Fibroblast of skin of left biceps (primary cell): ENCODE data around the gene TMEM178A.
A peak's percentile ranks its signal among the peaks of the same experiment; 100 is the strongest.
"Not testable (repeated sequence)": the region's sequence is repeated elsewhere in the genome, so short reads cannot be mapped to it uniquely, and the experiment has no call there.

Experiments
- DNase-seq, 2 experiments: peaks; one replicate each; pipeline ENCODE4 v3.0.0-alpha.2; 2013; ENCODE audit warnings: low read depth in 2 of 2

The TMEM178A gene

DNA sequence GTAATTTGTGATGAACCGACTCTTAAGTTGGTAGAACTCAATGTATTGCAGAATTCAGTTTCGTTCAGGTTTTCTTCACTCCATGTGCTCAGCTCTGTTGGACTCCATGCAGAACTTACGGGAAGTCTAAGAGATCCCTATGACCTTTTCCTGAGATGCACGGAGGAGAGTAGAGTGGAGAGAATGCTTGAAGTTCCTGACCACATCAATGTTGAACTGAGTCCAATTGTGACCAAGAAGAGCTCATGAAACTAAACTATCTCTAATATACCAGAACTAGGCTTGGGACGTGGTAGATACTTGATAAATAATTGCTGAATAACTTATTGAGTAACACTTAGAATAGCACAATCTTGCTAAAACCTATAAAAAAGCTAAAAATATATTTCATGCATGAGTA, 47.2 kb downstream of the TMEM178A start:
- no peak for DNase-seq

DNA sequence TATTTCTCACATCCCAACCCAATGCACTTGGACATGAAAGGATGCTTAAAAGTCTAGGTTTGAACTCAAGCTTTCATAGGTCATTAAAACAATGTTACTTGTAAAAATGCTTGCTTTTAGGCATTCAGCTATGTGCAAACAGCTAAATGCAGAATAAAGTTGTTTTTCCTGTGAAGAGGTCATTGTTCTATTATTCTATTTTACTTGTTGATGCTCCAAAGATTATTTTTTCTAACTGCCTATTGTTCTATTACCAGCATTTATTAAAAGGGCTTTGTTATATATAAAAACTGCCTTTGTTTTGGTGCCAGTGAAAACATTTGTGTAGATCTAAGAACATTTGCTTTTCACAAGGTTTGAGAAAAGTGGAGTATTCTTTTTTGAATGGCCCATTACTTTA, 49.4 kb downstream of the TMEM178A start:
- DNase-seq: no peak

DNA sequence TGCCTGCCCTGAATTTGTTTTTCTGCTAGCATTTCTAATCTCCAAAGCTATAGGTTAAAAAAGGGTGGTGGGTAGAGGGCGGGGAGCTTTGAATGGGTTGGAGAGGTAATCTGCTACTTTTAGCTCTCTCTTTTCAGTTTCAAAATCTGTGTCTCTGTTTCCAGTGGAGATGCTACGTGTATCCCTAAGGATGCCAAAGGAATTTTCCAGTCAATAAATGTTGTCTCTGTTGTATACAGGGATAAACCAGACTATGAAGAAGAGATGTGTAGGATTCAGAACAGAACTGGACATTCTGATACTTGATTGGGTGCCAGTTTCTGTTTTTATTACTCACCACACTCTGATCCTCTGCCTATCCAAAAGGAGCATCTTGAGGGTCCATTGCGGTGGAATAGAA, 50.1 kb downstream of the TMEM178A start:
- DNase-seq: no peak

DNA sequence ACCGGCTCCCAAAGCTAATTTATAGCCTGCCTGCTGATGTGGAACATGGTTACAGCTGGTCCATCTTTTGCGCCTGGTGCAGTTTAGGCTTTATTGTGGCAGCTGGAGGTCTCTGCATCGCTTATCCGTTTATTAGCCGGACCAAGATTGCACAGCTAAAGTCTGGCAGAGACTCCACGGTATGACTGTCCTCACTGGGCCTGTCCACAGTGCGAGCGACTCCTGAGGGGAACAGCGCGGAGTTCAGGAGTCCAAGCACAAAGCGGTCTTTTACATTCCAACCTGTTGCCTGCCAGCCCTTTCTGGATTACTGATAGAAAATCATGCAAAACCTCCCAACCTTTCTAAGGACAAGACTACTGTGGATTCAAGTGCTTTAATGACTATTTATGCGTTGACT, 51.4 kb downstream of the TMEM178A start:
- no peak for DNase-seq

DNA sequence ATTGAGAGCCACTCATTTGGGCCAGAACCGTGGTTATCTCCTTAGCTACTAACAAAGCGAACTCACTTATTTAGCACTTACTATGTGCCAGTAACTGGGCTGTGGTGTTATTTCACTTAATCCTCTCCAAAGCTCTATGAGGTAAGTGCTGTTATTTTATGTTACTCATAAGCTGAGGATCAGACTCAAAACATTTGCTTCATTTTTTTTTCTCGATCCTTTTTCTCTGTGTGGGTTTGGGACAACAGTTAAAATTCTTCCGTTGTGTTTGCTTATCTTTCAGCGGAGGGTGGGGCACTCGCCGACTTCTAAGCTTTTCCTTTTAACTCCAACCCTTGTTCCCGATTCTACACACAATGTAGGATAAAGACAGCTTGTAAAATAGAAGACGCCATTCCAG, 52.8 kb downstream of the TMEM178A start:
- no peak for DNase-seq

DNA sequence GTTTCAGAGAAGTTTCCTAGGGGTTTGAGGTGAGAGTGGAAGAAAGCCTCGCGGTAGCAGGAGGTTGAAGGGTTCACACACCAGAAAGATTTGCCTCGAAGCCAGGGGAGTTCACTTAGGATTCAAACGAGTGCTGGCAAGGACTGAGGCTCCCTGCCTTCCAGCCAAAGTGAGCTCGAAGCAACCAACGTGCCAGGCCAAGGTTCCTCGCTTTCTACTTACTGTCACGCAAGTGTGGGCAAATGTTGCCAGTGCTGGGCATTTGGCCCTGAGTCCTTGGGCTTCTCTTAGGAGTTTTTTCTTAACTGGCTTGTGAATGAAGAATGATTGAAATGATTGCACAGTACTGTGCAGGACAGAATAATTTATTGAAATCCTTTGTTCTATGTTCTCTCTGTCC, 53.6 kb downstream of the TMEM178A start:
- DNase-seq: no peak

DNA sequence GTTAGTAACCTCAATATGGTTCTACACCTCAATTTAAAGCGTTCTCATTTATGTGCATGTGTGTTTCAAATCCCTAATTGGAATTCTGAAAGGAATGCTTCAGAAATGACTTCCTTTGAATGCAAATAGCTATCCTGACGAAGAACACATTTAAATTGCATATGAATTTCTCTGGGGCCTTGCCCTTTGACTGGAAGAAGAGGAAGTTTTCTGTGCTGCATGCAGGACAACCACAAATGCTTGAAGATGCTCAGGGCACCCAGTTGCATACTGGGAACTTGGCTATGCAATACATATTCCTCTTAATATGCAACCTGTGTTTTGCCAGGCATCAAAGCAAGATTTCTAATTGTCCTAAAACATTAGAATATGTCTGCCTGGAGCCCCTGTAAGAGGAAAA, 55.3 kb downstream of the TMEM178A start:
- no peak for DNase-seq

DNA sequence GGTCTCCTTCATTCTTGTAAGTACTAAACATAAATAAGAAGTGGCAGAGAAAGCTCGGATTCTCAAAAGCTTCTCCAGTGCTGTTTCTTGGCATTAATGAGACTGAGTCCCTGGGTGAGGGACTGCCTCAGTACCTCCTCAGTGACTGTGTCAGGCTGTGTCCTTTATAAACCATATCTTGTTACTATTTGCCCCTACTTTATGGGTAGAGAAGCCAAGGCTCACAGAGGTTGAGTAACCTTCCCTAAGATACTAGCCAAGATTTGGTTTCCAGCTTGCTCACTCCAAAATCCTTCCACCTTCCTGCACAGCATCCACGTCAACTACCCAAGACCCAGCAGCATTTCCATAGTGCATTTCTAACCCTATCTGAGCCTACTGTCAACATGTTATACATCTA, 57.8 kb downstream of the TMEM178A start:
- no peak for DNase-seq

DNA sequence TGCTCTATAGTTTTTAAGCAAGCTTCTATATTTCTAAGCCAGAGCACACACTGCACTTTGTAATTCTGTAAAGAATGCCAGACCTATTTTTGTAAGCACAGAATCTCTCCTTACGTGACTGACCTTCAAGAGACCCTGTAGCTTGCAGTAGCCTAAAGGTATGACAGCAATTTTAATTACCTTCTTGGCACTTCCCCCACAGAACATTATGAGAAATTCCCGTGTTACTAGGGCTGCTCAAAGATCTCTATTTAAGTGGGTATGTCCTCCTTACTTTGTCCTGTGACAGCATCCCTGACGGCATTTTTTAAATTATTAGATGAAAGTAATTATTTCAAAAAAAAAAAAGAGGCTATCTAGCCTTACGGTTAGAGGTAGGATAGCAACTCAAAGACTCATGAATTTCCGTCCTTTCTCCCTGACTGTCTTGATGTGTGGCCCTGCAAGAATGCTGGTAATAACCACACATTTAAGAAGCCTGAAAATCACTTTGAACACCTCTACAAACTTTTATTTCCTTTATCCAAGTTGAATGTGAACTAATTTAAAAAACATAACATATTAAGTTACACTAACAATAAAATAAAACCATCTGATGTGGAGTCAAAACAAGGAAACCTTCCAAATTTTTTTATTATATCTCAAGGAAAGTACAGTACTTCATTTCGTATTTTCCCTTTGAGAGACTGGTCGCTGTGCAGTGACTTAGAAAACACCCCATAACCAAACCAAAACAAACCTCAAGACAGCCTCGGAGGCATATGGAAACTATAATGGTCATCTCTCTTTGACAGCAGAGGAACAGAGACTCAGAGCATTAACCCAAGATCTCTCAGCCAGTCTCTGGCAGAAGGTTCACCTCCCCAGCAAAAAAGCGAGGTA, 58.5 kb downstream of the TMEM178A start:
- no peak for DNase-seq

DNA sequence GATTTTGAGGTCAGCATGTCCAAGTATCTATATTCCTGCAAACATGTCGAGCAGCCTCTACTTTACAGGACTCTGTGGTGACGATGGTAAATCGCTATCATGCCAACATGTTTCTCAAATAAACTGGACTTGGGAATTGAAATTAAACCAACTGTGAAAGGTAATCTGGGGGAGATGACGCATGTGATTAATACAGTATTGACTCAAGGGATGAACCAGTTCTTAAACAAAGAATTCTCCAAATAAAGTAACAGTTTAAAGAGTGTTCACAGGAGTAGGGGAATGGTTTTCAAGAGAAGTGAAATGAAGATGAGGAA, 59.1 kb downstream of the TMEM178A start:
- no peak for DNase-seq

DNA sequence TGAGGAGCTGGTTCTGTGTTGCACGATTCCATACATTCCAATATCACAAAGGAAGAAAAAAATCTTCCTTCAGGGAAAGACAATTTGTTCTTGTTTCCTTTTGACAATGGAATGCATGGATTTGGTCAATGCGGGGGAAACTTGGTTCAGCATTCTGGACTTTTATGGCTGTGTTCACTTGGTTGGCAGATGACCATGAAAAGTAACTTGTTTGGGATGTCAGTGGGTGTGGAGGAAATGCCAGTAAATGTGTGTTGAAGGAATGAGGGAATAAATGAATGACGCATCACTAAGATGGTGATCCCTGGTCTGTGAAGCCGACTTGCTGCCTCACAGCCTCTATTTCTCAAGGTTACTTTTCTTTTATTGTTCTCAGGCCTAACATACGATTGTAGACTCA, 59.7 kb downstream of the TMEM178A start:
- peak in 1 of 2 experiments; percentile 44 for DNase-seq

DNA sequence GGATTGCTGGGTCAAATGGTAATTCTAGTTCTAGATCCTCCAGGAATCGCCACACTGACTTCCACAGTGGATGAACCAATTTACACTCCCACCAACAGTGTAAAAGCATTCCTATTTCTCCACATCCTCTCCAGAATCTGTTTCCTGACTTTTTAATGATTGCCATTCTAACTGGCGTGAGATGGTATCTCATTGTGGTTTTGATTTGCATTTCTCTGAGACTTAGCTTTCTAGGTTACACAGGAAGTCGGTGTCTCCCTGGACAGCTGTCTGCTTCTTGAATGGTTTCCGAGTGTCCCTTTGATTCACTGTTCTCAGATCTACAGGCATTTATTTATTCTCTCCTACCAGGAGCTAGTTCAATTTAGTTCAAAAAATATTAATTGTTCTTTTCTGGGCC, 62.4 kb downstream of the TMEM178A start:
- not testable (repeated sequence) for DNase-seq

DNA sequence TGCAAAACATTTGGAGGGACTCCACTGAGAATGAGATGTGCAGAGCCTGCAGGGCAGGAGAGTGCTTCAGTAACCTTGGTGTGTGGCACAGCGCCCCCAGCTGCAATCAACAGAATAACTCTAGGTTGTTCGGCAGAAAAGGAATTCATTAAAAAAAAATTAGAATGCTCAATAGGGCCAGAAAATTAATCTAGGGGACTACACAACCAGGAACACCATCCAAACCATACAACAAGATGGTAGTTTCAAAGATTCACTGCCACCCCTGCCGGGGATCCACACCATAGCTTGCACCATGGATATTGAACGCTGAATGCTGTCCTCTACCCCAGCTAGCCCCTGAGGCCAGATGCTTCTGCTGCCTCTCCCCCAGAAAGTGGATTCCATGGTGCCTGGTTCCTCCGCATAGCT, 63.2 kb downstream of the TMEM178A start:
- no peak for DNase-seq

DNA sequence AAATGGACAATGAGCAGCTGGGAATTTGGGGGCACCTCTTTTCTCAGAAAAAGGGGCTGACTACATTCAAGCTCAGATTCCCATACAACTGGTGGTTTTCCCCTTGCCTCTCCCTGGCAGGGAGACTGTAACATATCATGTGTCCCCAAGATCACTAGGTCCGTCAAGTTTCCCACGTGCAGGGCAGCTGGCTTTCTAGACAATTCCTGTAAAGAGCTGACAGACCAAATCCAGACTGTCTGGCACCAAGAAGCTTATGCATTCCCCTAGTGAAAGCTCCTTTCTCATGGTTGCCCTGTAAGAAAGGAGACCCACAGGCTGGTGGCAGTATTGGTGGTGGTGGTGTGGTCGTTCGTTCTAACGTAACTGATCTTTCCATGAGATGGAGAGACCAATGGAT, 64.6 kb downstream of the TMEM178A start:
- DNase-seq: no peak

DNA sequence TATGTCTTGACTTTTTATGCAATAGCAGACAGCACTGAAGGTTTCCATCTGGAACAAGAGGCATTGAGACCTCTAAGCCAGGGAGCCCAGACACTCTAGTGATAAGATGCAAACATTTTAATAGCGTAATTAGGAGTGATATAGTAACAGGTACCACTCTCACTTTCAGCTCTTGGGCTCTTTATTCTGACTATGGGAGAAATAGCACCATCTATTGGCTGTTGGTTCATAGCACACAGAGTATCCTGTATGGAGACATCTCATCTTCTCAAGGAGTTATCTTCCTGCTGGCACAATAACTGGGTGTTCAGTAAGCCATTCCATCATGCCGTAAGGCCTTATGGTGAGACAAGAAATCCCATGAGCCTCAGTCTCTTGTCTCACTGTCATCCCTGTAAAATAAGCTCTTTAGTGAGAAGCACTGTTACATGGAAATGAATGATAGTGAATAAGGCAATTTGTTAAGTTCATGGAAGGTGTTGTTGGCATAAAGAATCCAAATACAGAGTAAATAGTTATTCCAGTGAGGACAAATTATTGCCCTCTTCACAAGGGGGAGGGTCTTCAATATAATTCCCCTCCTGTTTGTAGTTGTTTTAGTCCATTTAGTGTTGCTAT, 65.1 kb downstream of the TMEM178A start:
- DNase-seq: no peak

DNA sequence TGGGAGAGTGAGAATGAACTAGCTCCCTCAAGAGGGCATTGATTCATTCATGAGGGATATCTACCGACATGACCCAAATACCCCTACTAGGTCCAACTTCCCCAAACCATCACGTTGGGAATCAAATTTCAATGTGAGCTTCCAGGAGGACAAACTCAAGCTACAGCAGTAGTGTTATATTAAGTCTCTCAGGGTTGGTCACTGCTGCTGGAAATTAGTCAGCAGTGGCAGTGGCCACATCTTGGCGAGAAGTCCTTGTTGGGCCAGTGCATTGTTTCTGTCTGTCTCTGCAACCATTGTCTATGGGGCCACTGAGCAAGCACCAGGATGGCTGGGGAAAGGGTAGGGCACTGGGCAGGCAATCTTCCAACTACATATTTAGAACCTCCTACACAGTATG, 65.8 kb downstream of the TMEM178A start:
- DNase-seq: no peak

DNA sequence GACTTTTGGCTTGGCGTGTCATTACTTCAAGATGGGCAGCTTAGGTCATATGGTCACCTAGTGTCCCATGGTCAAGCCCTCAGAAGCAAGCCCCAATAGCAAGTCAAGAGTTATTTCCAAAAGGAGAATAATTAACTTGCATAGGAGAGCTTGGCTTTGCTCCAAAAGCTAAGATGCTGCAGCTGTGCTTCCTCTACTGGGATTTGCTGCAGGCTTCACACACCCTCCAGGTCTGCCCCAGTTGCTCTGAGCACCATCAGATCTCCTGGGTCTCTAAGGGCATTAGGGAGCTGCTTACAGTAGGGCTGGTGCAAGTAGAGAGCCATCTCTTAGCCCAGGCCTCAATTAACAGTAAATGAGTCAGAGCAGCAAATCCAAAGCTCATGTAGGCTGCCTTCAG, 66.8 kb downstream of the TMEM178A start:
- no peak for DNase-seq

DNA sequence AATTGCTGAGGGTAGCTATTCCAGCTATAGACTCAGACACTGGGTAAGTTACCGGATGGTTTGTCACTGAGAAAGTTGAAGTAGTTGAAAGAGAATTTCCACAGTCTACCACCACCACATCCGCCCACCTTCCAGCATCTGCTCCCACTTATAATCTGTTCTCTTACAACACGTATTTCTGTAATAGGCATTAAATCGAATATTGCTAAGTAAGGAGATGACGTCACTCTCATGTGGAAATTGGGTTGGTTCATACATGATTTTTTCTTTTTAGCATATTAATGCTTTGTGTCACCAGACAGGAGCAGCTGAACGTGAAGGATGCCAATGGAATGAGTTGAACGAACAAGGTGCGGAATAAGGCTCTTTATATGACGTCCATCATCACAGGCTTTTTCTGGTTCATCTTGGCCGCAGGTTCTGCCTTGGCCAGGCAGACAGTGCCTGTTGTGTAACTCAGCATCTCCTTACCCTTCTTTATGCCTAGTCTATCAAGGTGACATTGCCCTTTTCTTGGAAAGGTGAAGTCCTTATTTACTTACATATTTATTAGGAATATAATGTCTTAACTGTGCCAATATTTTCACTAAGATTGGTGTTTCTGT, 67.5 kb downstream of the TMEM178A start:
- DNase-seq: peak in 1 of 2 experiments; percentile 54

DNA sequence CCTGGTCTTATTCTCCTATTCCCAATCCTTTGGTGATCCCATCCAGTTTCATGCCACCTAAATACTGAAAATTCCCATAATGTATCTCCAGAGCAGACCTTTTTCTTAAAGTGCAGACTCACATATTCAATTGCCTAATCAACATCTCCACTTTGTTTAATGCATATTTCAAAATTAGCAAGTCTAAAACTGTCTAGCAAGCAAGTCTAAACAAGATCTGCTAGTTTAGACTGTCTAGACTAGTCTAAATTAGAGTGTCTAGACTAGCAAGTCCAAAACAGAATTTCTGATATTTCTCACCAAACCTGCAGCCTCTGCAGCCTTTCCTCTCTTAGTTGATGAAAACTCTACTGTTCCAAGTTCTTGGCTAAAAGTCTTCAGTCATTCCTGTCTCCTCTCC, 68.7 kb downstream of the TMEM178A start:
- no peak for DNase-seq

DNA sequence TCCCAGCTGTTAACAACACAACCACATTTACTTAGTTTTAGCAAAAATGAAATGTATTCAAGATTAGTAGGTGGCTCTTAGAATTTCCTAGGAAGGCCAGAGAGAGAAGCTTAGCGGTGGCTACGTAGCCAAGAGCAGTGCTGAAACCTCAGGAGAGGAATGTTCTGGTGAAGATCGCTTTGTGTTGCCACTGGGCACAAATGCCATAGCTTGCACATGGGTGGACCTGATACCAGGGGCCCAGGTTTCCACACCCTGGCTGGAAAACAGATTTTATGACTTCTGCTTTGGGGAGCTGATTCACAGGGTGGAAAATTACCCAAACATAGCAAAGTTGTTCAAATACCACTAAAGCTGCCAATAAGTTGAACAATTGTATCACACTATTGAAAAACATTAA, 69.9 kb downstream of the TMEM178A start:
- no peak for DNase-seq

DNA sequence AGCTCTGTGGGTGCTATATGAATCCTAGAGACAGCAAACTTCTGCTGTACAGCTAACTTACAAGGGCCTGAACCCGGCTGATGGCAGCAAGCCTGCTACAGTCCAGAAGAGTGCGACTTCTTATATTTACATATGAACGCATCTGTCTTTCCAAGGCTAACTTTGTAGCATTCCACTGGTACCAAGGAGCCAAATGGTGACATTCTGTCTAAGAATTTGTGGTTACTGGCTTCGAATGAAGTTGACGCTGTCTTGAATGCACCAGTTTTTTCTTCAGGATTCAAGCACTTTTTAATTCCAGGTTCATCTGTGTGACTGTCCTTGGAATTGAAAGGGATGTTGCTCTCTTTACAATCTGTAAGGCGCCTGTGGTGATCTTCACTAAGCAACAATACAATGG, 70.9 kb downstream of the TMEM178A start:
- peak; percentile 67 to 72 for DNase-seq

DNA sequence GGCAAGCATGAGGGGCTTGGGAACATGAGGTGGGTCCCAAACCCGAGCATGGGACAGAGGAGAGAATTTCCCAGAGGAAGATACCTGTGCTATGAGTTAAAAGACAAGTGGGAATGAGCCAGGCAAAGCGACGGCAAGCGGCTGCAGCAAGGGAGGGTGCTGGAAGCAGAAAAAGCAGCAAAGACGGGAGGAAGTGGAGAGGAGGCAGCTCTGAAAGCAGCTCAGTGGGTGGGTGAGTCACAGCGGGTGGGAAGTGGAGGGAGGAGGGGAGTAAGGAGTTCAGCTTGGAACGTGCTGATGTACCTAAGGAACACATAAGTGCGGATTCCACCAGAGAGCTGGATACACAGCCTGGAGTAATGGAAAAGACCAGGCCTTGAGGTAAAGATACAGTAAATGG, 71.9 kb downstream of the TMEM178A start:
- peak; percentile 44 to 54 for DNase-seq

DNA sequence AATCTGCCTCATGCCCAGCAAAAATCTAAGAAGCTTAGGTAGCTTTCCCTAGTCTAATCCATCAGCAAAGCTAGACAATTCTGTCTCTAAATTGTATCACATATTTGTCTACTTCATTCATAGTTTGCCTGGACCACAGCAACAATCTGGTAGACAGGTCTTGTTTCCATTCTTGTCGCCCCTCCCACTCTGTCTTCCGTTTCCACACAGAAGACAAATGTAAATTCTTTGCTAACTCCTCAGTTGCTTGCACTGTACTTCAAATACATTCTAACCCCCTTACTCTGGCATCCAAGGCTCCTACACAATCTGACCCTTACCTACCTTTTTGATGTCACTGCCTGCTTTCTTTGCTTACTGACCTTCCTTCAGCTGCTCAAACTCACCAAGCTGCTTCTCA, 73.2 kb downstream of the TMEM178A start:
- DNase-seq: no peak
